Esophagus squamous epithelium (tissue), 5 donors: ENCODE results near the gene UBB. TPM values are rescaled to one million over a fixed set of nuclear protein-coding genes. Genes with fewer than 3 reads are reported as not detected.
A peak's percentile ranks its signal among the peaks of the same experiment; 100 is the strongest.

Experiments used
- DNase-seq: peaks from one replicate; lab custom pipeline; 2025; lab: John Stamatoyannopoulos, UW
- H3K27ac ChIP-seq, 4 donors: fragments of 200-600 bp; sonication (generic); one replicate each; pipeline ENCODE4 v1.5.1; 2016 to 2019; ENCODE audit warnings: mild to moderate bottlenecking in 1 of 4
- H3K27me3 ChIP-seq, 4 donors: fragments of 200-600 bp; sonication (generic); 1 replicate in 3 of 4; 2 replicates in 1 of 4; pipeline versions ENCODE4 v1.5.1 to v1.6.0; 2017 to 2021; ENCODE audit warnings: antibody characterized with exemption in 1 of 4
- H3K36me3 ChIP-seq, 3 donors: fragments of 200-600 bp; sonication (generic); one replicate each; pipeline ENCODE4 v1.5.1; 2016 to 2019
- H3K4me1 ChIP-seq, 3 donors: fragments of 200-600 bp; sonication (generic); one replicate each; pipeline ENCODE4 v1.5.1; 2017 to 2019
- H3K4me3 ChIP-seq, 4 donors: fragments of 200-600 bp; sonication (generic); 1 replicate in 3 of 4; 2 replicates in 1 of 4; pipeline ENCODE4 v1.5.1; 2016 to 2019; ENCODE audit warnings: mild to moderate bottlenecking in 2 of 4, moderate library complexity in 1 of 4
- H3K9me3 ChIP-seq, 3 donors: fragments of 200-600 bp; sonication (generic); one replicate each; pipeline ENCODE4 v1.5.1; 2016 to 2019
- CTCF ChIP-seq, 6 experiments: fragments of 450-650 bp in 4 of 6; fragments of 200-600 bp in 2 of 6; sonication (generic) in 2 of 6; IDR thresholded peaks; one replicate each; pipeline ENCODE4 v1.5.1; 2016 to 2019; ENCODE audit warnings: antibody characterized with exemption in 6 of 6, mild to moderate bottlenecking in 4 of 6, moderate library complexity in 4 of 6
- POLR2A ChIP-seq, 4 donors: fragments of 450-650 bp; IDR thresholded peaks; one replicate each; pipeline ENCODE4 v1.6.1; 2017; ENCODE audit warnings: antibody characterized with exemption in 4 of 4, mild to moderate bottlenecking in 4 of 4, moderate library complexity in 3 of 4
- WGBS, 2 donors: methylation state at CpG; one replicate each; pipeline ENCODE4 v1.1.5; 2018; 5-methylcytosine and 5-hydroxymethylcytosine counted together
- intact Hi-C: fragments of 100-400 bp; cut with DNase I; formaldehyde crosslinking; loops from one replicate; pipeline ENCODE4 v1.15.0; 2022
- total RNA-seq, 4 donors: library from RNA; depleted of rRNA; stranded (reverse); fragments of >200 nt; gene quantifications; one replicate each; pipeline ENCODE4 v1.1.0, GENCODE V29; 2016
- donor health status: DM: yes; HTN: yes; CAD: no.

UBB gene
- total RNA-seq, 4 donors from 2014 or later = 360 to 590 (median 461) TPM

GRCh38 chr17:16354585-16354984, 26.3 kb upstream of the UBB start:
- no peak for DNase-seq
- peaks cover 0 to 3% (median 0%) of the 10 kb centered on the region in 3 donors for H3K36me3 ChIP-seq
- no peak overlapping the region for H3K4me3 ChIP-seq
- intact Hi-C loops = no loop called here
- H3K27ac ChIP-seq = no peak overlapping the region
- no peak for TF ChIP-seq CTCF (IDR thresholded peaks at IDR 0.05)
- TF ChIP-seq POLR2A (IDR thresholded peaks at IDR 0.05) = no peak
- WGBS, 2 donors = 88 to 91% methylated on average over 10 to 14 of the region's 14 CpGs
- no peaks in the 10 kb centered on the region for H3K9me3 ChIP-seq
- H3K27me3 ChIP-seq = peaks cover 0 to 28% (median 0%) of the 10 kb centered on the region in 4 donors
- peaks cover 9 to 22% (median 9%) of the 10 kb centered on the region in 3 donors for H3K4me1 ChIP-seq

GRCh38 chr17:16358394-16358793, 22.5 kb upstream of the UBB start:
- Histone ChIP-seq H3K4me3 (no peak overlapping the region), H3K36me3 (no peaks in the 10 kb centered on the region), H3K27ac (no peak overlapping the region), H3K4me1 (peaks cover 0 to 5% (median 0%) of the 10 kb centered on the region in 3 donors), H3K9me3 (no peaks in the 10 kb centered on the region), H3K27me3 (peaks cover 0 to 13% (median 0%) of the 10 kb centered on the region in 4 donors)
- no peak for DNase-seq
- intact Hi-C loops = no loop called here
- TF ChIP-seq POLR2A (IDR thresholded peaks at IDR 0.05) (no peak), CTCF (IDR thresholded peaks at IDR 0.05) (no peak)

GRCh38 chr17:16361874-16362273, 19.0 kb upstream of the UBB start:
- Histone ChIP-seq H3K4me1 (peaks cover 0 to 9% (median 0%) of the 10 kb centered on the region in 3 donors), H3K27ac (no peak overlapping the region), H3K27me3 (no peaks in the 10 kb centered on the region), H3K4me3 (no peak overlapping the region), H3K36me3 (no peaks in the 10 kb centered on the region), H3K9me3 (no peaks in the 10 kb centered on the region)
- 67 to 68% methylated on average over 8 of the region's 8 CpGs for WGBS, 2 donors
- DNase-seq = no peak
- intact Hi-C loops = no loop called here
- TF ChIP-seq CTCF (IDR thresholded peaks at IDR 0.05) (no peak), POLR2A (IDR thresholded peaks at IDR 0.05) (no peak)

GRCh38 chr17:16363749-16364536, 16.9 kb upstream of the UBB start:
- no peaks in the 10 kb centered on the region for H3K27me3 ChIP-seq
- no peak overlapping the region for H3K27ac ChIP-seq
- no peak overlapping the region for H3K4me3 ChIP-seq
- no peaks in the 10 kb centered on the region for H3K36me3 ChIP-seq
- 10% methylated on average over 6 of the region's 6 CpGs for WGBS, 2 donors
- H3K4me1 ChIP-seq = peaks cover 0 to 9% (median 0%) of the 10 kb centered on the region in 3 donors
- H3K9me3 ChIP-seq = no peaks in the 10 kb centered on the region
- intact Hi-C loops = no loop called here
- no peak for DNase-seq
- TF ChIP-seq POLR2A (IDR thresholded peaks at IDR 0.05) = no peak
- TF ChIP-seq CTCF (IDR thresholded peaks at IDR 0.05) = peak; percentile 71 to 98 (median 92)

- peaks cover 0 to 9% (median 0%) of the 10 kb centered on the region in 3 donors for H3K4me1 ChIP-seq
- H3K4me3 ChIP-seq = no peak overlapping the region
- intact Hi-C loops = loop anchor here (5.0 kb wide), 1 partner anchor 153 kb away; no protein-coding TSS in a partner anchor
- H3K27ac ChIP-seq = no peak overlapping the region
- DNase-seq = no peak
- H3K9me3 ChIP-seq = no peaks in the 10 kb centered on the region
- no peaks in the 10 kb centered on the region for H3K36me3 ChIP-seq
- no peaks in the 10 kb centered on the region for H3K27me3 ChIP-seq
- TF ChIP-seq CTCF (IDR thresholded peaks at IDR 0.05) (no peak), POLR2A (IDR thresholded peaks at IDR 0.05) (no peak)
Observed at GRCh38 chr17:16364625-16365024, 16.3 kb upstream of the UBB start.
